Stimulated activated CD8-positive, alpha-beta memory T cell treated with anti-CD3 and anti-CD28 coated beads, Interleukin-15, amount 100 ng/mL, for 4 hours (primary cell): ENCODE results near the gene PLXDC2.

Experiments
- DNase-seq, 2 donors: peaks; one replicate each; pipeline ENCODE4 v3.0.0-alpha.2; 2020; ENCODE audit warnings: low read depth in 2 of 2

The PLXDC2 gene

DNA sequence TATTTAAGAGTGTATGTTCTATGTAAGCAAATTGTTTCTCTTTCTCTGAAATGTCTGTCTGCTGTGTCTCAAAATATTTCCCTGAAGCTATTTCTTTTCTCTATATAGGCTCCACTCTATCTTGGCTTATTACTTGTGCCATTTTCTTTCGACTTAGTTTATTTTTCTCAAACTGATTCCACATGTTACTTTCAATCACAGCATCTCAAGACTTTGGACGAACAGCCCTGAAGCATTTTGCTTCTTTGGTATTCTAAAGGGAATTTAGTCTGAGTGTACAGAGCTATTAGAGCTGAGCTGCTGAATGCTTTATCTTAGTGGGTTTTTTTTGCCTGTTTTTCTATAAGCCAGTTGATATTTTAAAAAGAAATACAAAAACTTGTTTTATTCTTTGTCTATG is 95.7 kb downstream of the PLXDC2 start:
- no peak for DNase-seq

DNA sequence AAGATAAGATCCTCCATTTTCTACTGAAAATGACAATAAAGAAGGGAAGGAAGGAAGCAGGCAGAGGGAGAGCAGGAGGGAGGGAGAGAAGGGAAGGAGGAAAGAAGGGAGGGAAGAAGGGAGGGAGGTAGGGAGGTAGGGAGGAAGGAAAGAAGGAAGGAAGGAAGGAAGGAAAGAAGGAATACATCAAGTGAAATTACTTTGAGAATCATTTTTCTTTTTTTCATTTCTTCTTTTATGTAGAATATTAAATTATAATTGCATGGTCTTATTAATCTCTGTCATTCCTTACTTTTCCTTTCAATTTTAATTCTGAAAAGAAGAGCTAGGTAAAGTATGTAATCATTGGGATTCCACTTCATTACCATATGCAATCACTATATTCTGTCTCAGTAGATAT is 97.8 kb downstream of the PLXDC2 start:
- DNase-seq: no peak

- no peak for DNase-seq
These were observed 98.9 kb downstream of the PLXDC2 start for GRCh38 chr10:19915125-19915524.

- no peak for DNase-seq
These were observed 99.6 kb downstream of the PLXDC2 start for GRCh38 chr10:19915816-19916215.

DNA sequence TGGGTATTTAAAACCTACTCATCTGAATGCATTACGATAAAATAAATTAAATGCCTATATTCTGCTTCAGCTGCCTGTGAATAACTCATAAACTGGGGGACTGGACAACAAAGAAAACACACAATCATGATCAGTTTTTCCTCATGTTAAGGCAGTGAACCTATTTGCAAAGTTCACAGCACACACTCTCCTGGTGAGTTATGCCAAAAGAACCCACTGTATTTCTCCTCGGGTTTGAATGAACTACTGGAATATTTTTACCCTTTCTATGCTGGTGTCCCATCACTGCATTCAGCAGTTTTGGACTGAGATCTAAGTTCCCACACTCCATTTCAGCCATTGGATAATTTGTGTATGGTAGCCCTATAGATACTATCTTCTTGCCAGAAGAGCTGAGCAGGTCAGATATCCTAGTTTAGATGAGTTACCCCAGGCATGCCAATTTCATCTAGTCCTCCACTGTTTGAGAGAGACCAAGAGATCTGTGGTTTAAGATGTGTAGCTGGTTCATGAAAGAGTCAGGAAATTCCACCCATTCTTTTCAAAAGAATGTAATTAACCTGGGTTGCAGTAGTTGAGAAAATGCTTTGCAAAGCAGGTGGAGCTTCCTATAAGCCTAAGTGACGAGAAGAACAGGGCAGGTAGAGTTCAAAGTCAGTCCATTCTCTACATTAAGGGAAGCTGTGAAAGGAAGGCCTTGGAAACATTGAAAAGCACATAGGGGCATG is 101.7 kb downstream of the PLXDC2 start:
- DNase-seq: no peak

- DNase-seq: no peak
These were observed 102.6 kb downstream of the PLXDC2 start for GRCh38 chr10:19918794-19919193.

GRCh38 chr10:19919671-19920070 is 103.4 kb downstream of the PLXDC2 start:
- DNase-seq: no peak

GRCh38 chr10:19920075-19920726 is 104.0 kb downstream of the PLXDC2 start:
- DNase-seq: no peak

GRCh38 chr10:19921300-19922140 is 105.3 kb downstream of the PLXDC2 start:
- no peak for DNase-seq

GRCh38 chr10:19922236-19922963 is 106.2 kb downstream of the PLXDC2 start:
- no peak for DNase-seq

DNA sequence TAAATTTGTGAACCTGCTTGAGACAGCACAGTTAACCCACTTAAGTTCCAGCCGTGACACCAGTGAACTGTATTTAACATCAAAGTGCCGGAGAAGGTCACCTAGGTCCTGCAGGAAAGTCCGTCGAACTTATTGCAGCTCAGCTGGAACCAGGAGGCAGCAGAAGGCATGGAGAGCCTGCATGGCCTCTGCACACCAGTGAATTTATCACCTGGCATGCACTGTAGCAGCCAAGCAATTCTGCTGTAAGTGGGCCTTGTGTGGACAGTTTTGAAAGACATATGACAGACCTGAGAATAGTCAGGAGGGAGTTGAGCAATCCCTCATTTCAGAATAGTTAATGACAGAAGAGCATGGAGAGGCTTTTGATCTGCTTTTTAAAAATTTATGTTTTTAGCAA is 108.8 kb downstream of the PLXDC2 start:
- DNase-seq: no peak

DNA sequence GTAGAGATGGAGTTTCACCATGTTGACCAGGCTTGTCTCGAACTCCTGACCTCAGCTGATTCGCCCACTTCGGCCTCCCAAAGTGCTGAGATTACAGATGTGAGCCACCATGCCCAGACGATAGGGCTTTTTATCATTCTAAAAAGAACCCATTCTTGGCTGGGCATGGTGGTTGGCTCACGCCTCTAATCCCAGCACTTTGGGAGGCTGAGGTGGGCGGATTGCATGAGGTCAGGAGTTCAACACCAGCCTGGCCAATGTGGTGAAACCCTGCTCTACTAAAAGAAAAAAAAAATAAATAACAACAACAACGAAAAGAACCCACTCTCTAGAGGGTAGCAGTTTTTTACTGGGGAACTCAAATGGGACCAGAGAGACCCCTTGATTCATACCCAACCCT is 112.7 kb downstream of the PLXDC2 start:
- DNase-seq: no peak

- no peak for DNase-seq
These were observed 113.4 kb downstream of the PLXDC2 start for GRCh38 chr10:19929506-19930140.

- DNase-seq: no peak
These were observed 115.0 kb downstream of the PLXDC2 start for GRCh38 chr10:19930936-19931893.

GRCh38 chr10:19931894-19932590 is 115.8 kb downstream of the PLXDC2 start:
- no peak for DNase-seq

DNA sequence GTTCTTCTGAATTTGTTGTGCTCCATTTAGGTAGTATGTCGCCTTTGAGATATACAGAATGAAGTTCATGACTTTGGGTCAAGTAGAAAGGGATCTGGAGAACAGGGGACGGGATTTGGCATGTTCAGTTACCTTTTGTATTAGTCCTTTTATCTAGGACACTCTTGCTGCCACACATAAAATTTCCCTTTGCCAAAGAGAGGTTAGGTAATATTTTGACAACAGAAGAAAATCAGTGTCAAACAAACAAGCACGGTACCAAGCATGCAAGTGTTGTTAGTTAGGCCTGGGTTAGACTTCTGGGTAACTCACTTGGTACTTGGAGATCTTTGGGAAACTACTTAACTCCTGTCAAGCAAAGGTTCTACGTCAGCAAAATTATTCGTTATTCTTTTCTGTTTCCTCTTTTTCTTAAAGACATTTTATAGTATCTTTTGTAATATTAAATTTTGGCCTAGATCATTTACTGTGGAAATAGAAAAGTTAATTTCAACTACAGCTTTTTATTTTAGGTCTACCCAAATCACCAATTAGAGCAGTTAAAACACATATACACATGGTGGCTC is 116.7 kb downstream of the PLXDC2 start:
- no peak for DNase-seq

GRCh38 chr10:19933772-19934171 is 117.5 kb downstream of the PLXDC2 start:
- DNase-seq: no peak

GRCh38 chr10:19935176-19935575 is 118.9 kb downstream of the PLXDC2 start:
- no peak for DNase-seq

DNA sequence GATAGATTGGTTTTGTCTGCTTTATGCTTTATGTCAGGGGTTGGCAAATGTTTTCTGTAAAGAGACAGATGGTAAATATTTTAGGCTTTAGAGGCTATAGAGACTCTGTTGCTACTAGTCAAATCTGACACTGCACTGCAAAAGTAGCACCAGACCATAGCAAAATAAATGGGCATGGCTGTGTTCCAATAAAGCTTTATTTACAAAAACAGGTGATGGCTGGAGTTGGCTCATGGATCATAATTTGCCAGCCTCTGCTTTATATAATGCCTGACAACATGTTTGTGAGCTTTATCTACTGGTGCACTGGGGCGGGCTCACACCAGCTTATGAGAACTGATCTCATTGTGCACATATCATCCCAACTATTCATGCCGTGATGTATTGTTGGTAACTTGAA is 120.1 kb downstream of the PLXDC2 start:
- no peak for DNase-seq
